Measurements from ENCODE around the gene KITLG. TPM values are rescaled to one million over a fixed set of nuclear protein-coding genes. Genes with fewer than 3 reads are reported as not detected.
"Not testable (repeated sequence)": the region's sequence is repeated elsewhere in the genome, so short reads cannot be mapped to it uniquely, and the experiment has no call there.

Gene KITLG
- total RNA-seq, 1 donor from 2014 or later: 9.0 TPM

DNA sequence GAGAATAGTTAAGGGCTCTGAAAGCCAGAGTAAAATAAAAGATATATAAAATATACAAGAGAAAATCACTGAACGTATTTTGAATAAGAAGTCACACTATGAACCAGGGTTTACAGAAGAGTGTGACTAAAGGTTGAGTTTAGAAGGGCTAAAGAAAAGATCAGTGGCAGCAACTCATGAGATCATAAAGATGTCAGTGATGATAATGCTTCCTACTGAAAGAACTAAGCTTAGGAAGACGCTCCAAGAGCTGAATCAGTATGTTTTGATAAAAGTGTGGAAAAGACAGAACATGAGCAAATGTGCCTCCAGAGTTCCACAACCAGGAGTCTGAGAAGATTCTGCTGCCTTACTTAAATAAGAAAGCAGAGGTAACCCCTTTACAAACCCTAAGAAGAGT, 74.6 kb downstream of the KITLG start:
- DNase-seq (ENCODE audit: low spot score): no peak
- intact Hi-C loops (cut with DNase I): no loop called here

DNA sequence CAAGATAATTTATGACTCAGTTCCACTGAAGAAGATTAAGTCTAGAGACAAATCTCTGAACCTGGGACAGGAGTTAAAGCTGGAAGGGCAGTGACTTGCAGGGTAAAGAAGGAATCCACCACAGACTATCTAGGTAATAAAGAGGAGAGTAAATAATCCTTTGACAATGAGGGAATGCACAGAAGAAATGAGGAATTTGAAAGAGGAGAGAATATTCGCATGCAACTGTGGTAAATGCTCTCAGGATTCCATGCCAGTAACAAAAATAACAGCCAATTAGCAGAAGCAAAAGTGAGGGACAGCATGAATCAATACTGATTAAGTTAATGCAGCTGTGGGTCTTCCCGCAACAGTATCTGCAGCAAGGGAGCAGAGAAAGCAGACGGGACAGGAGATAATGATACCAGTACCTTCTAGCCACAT, 77.0 kb downstream of the KITLG start:
- no peak for DNase-seq (ENCODE audit: low spot score)
- intact Hi-C loops (cut with DNase I): no loop called here

DNA sequence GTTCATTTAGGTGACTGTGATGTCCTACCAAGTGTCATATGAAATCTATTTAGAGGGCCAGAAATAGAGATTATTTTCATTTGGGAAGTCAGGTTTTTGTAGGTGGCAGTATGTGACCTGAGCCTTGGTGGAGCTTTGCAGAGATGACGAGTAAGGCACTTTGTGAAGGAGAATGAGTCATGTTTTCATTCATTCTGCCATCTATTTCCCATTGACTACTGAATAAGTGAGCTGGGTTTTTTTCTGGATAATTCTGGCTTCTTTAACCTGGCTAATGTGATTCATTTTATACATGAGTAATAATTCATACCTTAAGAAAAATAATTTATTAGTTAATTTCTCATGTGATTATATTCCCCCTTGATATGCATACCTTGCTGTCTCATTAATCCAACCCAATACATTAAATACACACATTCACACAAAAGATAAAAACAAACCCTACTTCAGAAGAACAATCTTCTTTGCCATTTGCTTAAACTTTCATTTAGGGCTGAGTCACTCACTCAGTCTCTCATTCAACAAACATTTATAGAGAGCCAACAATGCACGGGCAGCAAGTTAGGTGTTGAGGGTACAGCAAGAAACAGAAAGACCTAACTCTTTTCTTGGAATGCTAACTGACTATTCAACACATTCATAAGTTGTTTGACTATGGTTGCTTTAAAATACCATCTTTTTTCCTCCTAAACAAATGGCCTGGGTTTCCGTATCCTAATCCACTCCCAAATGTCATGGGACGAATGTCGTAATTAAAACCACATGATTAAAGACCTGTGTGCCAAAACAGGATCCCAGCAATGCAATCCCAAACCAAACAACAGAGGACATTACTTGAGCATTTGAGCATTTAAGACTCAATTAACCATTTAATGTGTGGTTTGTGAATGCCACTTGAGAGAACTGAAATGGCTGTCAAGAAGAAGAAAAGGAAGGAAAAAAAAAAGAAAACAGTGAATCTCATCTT, 78.0 kb downstream of the KITLG start:
- no peak for DNase-seq (ENCODE audit: low spot score)
- intact Hi-C loops (cut with DNase I): no loop called here

DNA sequence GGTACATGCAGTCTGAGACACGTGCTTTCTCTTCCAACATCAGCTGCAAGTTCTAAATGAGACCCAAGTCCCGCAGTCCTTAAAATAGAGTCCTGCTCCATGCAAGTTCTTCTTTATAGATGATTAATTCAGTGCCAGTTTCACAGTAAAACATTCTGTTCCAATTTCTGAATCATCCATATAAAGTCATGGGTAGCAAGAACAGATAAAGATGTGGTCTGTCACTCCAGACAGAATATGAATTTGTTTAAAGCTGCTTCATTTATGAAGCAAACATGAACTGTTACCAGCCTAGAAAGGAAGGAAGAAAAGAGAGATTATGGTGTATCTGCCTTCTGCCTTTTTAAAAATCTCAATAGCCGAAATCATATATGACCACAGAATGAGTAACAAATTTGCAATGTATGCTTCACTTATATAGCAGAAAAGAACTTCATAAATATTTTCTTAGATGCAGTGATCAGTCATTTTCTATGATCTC, 83.3 kb downstream of the KITLG start:
- intact Hi-C loops (cut with DNase I): no loop called here
- no peak for DNase-seq (ENCODE audit: low spot score)

DNA sequence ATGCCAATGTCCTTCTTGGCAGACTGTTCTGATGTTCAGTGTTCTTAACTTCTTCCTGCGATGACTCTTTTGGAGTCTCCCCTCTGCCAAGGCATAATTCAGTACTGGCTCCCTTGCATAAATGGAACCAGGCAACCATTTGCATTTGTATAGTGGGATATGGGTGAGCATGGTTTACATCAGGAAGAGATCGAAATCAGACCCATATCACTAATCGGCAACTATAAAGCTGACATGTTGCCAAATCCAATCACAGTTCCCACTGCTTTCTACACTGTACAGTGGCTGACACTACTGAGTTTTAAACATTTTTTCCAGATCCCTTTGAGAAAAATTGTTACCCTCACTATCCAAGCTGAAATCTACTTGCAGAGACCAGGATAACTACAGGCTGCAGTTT, 83.8 kb downstream of the KITLG start:
- intact Hi-C loops (cut with DNase I): no loop called here
- DNase-seq (ENCODE audit: low spot score): no peak

DNA sequence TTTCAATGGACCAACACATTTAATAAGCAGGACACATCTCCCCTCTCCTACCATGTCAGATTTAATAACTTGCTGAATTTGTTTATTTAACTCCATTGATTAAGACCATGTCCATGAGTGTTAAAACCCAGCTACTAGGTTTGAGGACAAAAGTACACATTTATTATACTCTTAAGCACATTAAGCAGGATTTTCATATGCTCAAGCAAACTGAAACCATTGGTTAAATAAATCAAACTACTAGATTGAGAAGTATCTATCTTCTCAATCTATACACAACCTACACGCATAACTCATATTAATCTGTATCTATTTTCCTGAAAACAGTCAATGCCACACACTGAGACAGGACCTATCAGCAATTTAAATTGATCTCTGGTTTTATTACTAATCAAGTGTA, 85.2 kb downstream of the KITLG start:
- no peak for DNase-seq (ENCODE audit: low spot score)
- intact Hi-C loops (cut with DNase I): no loop called here

DNA sequence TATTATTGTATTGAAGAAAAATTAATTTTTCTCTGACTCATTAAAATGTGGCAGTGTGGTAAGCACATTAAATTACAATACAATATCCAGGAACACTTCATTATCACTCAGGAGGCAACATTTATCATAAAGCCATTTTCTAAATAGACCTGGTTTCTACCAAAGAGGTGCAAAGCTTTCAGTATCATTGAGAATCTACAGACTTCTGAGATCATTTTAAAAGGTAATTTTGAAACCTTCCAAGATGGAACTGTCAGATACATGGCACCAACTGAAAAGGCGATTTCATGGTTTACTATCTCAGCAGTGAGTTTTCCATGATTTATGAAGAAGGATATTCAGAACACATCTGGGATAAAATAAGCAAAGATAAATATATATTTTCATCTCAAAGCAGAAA, 85.8 kb downstream of the KITLG start:
- intact Hi-C loops (cut with DNase I): no loop called here
- no peak for DNase-seq (ENCODE audit: low spot score)

DNA sequence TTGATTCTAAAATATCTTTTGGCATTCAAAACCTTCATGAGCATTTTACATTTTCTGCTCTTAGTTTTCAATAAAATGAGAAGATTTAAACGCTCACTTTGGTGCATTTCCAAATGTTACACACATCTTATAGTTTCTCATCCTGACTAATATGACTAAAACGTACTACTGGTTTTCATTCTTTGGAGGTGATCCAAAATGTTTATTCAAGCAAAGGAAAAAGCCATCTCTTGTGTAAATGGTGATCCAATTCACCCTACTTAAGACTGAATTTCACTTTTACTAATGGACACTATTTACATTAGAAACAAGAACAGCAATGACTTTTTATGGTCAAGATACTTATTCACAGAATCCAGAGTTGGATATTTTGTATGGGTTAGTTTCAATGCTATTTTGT, 86.6 kb downstream of the KITLG start:
- intact Hi-C loops (cut with DNase I): no loop called here
- no peak for DNase-seq (ENCODE audit: low spot score)

DNA sequence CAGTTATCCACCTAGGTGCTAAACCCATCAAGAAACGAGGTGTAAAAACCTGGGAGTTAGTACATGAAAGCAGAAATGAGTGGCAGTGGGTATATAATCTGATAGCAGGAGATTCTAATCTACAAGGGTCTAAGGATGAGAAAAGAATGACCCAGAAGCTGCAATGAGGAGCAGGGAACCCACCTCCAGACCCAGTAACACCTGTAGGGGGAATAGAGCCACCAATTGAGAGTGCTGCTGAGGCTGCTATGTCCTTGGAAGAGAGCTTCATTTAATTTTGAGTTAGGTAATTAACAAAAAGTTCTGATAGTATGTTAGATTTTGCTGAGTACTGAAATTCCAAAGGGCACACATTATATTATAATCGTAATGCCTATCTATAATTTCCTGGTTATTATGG, 89.8 kb downstream of the KITLG start:
- DNase-seq (ENCODE audit: low spot score): no peak
- intact Hi-C loops (cut with DNase I): no loop called here

DNA sequence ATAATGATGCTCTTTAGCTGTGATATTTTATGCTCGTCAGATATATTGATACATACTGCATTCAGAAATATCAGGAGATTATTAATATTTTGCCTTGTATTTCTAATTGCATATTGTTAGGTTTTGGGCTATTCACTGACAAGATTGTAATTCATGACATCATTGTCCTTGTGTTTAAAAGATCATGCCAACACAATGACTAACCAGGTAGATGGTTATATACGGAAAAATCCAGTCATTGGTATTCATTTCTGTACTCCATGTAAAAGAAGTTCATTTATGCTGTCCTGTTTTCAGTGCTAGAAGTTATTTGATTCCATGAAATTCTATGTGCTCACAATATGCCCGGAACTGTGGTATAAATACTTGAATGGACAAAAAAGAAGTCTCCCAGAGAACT, 107.5 kb downstream of the KITLG start:
- intact Hi-C loops (cut with DNase I): no loop called here
- no peak for DNase-seq (ENCODE audit: low spot score)

DNA sequence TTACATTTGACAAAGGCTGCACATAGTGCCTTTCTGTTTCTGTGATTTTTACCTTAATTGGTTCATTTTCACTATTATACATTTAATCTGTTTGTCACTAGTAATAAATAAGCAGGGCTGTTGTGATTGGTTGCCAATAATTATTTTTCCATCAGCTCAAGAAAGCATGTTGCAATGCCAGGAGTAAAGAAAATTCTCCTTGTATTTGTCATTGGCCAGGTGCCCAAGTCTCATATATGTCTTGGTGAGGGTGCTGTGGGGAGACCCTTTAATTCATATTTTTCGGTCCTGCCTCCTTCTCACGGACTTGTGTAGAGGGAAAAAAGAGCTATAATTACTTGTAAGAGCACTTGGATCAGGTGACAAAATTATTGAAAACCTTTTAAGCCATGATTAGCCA, 108.0 kb downstream of the KITLG start:
- intact Hi-C loops (cut with DNase I): no loop called here
- DNase-seq (ENCODE audit: low spot score): no peak

DNA sequence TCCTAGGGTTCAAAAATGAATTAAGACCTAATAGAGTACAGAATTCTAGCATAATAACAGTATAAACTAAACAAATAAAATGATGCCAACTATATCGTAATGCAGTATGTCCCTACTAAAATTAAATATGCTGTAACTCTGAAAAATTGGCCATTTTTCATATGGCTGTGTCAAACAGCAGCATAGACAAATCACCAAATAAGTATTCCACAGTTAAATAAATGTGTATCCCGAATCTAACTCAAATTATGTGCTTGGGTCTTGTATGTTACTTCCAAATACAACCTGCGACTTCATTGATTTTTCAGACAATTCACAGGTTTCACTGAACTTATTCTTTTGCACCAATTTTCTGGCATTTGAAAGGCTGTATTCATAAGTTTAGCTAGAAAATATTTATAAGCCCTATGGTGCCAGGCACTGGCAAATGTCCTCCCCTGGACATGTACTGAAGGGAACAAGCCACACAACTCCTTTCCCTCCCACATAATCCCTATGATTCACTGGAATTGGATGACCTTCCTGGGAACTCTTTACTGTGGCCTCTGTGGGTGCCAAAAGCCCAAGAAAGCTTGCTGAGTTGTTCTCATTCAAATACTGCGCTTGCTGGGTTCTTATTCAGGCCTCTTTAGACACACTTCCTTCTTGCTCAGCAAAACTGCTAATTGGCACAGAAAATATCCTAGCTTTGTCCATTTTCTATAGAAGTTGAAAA, 108.8 kb downstream of the KITLG start:
- DNase-seq (ENCODE audit: low spot score): no peak
- intact Hi-C loops (cut with DNase I): no loop called here

DNA sequence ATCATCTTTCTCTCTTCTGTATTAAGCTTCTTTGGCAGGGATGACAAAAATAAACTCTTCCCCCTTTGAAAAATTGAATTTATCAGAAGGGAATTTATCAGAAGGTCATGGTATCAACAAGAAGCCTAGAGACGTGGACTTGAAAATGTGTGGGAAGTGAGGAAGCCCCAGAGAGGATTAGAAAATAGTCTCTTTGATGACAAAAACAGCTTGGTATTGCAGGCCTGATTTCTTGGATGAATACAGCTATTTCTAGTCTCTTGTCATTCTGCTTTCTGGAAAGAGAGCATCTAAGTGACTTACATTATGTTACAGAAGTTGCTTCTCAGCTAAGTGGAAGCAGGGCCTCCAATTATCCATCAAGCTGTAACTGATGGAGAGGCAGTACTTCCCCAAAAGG, 111.1 kb downstream of the KITLG start:
- intact Hi-C loops (cut with DNase I): no loop called here

DNA sequence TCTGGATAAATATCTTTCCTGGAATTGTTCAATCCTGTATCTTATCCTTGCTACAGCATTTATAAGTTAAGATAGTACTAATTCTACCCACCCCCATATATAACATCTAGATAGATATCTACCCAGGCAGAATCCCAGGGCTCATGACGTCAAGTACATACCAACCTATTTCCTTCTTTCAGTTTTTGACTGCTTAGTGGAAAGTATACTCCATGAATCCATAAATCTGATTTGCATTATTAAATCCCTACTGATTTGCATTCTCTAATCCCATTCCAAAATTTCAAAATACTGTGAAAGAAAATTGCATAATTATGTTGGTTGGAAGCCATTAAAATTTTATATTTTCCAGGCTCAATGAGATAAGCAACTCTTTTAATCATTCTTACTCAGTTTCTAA, 111.7 kb downstream of the KITLG start:
- intact Hi-C loops (cut with DNase I): no loop called here
- no peak for DNase-seq (ENCODE audit: low spot score)

More for the DNA sequence above, 111.1 kb downstream of the KITLG start:
- no peak for DNase-seq (ENCODE audit: low spot score)

DNA sequence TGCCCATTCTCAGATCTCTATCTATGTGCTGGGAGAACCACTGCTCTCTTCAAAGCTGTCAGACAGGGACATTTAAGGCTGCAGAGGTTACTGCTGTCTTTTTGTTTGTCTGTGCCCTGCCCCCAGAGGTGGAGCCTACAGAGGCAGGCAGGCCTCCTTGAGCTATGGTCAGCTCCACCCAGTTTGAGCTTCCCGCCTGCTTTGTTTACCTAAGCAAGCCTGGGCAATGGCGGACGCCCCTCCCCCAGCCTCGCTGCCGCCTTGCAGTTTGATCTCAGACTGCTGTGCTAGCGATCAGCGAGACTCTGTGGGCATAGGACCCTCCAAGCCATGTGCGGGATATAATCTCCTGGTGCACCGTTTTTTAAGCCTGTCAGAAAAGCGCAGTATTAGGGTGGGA, 113.6 kb downstream of the KITLG start:
- intact Hi-C loops (cut with DNase I); DNase-seq (ENCODE audit: low spot score): not testable (repeated sequence)

DNA sequence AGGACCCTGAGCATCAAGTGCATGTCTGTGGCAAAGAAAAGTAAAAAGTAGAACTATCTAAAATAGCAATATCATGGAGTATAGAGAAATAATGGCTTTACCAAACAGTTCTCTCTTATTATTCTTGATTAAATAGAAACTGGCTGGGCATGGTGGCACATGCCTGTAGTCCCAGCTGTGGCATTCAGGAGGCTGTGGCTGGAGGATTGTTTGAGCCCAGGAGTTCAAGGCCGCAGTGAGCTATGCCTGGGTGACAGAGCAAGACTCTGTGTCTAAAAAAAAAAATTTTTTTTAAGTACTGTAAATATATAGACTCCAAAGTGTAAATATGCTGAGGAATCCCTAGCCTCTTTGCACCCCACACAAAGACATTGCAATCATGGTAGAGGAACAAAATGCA, 121.9 kb downstream of the KITLG start:
- intact Hi-C loops (cut with DNase I): no loop called here
- no peak for DNase-seq (ENCODE audit: low spot score)

DNA sequence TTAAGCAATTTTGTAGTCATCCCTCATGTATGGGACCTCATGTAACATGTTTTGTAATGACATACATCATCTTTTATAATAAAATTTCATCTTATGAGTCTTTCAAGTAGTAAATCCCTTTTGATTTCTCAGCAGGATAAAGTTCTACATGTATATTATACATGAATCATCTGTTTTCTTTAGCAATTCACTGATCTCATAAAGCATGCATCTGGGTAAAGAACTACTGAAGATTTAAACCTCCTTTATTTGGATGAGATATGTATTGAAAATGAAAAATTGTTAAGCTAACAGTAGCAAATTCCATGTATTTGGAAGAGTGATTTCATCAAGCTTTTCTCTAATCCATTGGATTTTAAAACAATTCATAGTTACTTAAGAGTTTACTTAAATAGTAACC, 126.9 kb downstream of the KITLG start:
- no peak for DNase-seq (ENCODE audit: low spot score)

DNA sequence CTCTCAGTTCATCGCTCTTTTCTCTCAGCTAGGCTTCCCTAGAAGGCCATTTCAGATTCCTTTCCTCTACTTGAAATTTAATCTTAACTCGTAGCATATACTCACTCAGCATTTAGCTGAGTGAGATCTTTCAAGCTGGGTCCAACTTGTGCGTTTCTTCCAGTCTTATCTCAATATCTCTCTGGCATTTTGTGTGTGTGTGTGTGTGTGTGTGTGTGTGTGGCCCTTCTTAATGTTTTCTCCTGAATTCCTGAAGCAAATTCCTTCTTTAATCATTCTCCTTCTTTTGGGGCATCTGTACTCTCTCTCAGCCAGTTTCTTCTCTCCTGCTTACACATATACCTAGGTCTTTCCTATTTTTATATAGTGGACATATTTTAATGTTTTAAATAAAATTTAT, 129.1 kb downstream of the KITLG start:
- intact Hi-C loops (cut with DNase I): no loop called here
- DNase-seq (ENCODE audit: low spot score): no peak

More for the DNA sequence above, 126.9 kb downstream of the KITLG start:
- intact Hi-C loops (cut with DNase I): no loop called here

DNA sequence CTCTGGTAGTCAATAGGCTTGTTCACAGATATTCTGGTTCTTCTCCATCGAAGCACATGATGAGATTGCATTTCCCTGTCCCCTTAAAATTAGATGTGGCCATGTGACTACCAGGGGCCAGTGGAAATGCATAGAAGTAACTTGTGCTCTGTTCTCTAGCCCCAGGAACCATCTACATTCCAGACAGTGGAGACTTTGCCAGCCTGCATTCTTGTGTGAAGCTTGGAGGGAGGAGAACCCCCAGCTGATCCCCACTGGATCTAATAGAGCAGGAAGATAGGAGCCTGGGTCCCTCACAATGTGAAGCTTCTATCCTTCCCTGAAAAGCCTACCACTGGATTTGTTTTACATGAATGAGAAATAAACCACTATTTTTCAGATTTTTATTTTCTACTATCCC, 130.1 kb downstream of the KITLG start:
- intact Hi-C loops (cut with DNase I): no loop called here
- DNase-seq (ENCODE audit: low spot score): no peak

DNA sequence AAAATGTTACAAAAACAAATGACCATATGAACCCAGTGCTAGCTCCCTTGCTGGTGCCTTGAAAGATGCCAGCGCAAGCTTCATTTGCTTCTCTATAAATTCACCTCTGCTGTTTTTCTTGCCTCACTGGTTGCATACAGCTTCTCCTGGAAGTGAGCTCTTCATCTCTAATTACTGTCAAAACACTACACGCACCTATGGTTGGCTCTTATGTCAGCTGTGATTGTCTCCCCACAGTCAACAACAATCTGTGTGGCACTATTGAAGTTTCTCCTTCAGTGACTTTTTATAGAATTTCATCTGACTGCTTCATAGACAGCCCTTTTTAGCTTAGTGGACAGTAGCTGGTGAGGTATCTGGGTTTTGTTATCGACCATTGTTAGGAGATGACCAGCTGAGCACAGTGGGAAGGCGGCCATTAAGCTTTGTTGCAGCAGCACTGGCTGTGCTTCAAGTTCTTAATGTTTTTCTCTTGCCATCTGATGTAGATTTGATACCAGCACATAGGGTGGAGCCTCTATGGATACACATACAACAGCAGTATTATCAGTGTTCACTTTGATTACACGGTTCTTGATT, 131.8 kb downstream of the KITLG start:
- no peak for DNase-seq (ENCODE audit: low spot score)
- intact Hi-C loops (cut with DNase I): no loop called here
